IMR-90 (cell line): ENCODE data around the gene HDAC6. TPM values are rescaled to one million over a fixed set of nuclear protein-coding genes. Genes with fewer than 3 reads are reported as not detected.

Source experiments
- ATAC-seq: fragments of 200-7000 bp; cut with Tn5 transposase; 2 replicates; pipeline ENCODE4 v1.9.1; 2020; ENCODE audit warnings: low read depth, mild to moderate bottlenecking, moderate library complexity
- BruUV-seq: library from RNA; stranded (reverse); fragments of 400-500 nt; replicated peaks from 2 replicates; lab custom pipeline; 2021; lab: Mats Ljungman, UMichigan
- CTCF ChIA-PET: fragments of 300-600 bp; formaldehyde crosslinking; extraction: SDS; loops from one replicate; lab custom pipeline; 2021; ENCODE audit warnings: antibody characterized with exemption; lab: Yijun Ruan, JAX
- POLR2A ChIA-PET: fragments of 300-600 bp; sonication (Branson Sonifier 250); formaldehyde crosslinking; loops from one replicate; lab custom pipeline; 2022; ENCODE audit warnings: antibody characterized with exemption; ENCODE audit not compliant: unreplicated experiment; lab: Charles Lee
- DNase-seq: peaks from one replicate; pipeline ENCODE4 v3.0.0; 2013
- H2AFZ ChIP-seq: replicated peaks from 2 replicates; pipeline ENCODE3; 2013; ENCODE audit warnings: low read length, mild to moderate bottlenecking; ENCODE audit not compliant: poor library complexity
- H2AK5ac ChIP-seq: 2 replicates; pipeline ENCODE4 v1.6.1; 2013; ENCODE audit warnings: low read depth, low read length, inconsistent platforms
- H2AK9ac ChIP-seq: replicated peaks from 2 replicates; pipeline ENCODE3; 2013; ENCODE audit warnings: mild to moderate bottlenecking, low read depth, low read length, moderate library complexity; ENCODE audit not compliant: poor library complexity
- H2BK120ac ChIP-seq: 2 replicates; pipeline ENCODE4 v1.6.1; 2013; ENCODE audit warnings: low read depth, low read length, inconsistent platforms
- H2BK15ac ChIP-seq: 3 replicates; pipeline ENCODE4 v1.6.1; 2013; ENCODE audit warnings: low read depth, low read length, inconsistent platforms
- H2BK20ac ChIP-seq: 2 replicates; pipeline ENCODE4 v1.6.1; 2013; ENCODE audit warnings: low read depth, mild to moderate bottlenecking, inconsistent platforms, low read length, moderate library complexity
- H2BK5ac ChIP-seq: 2 replicates; pipeline ENCODE4 v1.6.1; 2013; ENCODE audit warnings: mild to moderate bottlenecking, low read depth, low read length, inconsistent platforms; ENCODE audit not compliant: poor library complexity, severe bottlenecking
- H3K14ac ChIP-seq: replicated peaks from 2 replicates; pipeline ENCODE4 v1.6.1; 2013; ENCODE audit warnings: low read depth, low read length, inconsistent platforms
- H3K18ac ChIP-seq: 2 replicates; pipeline ENCODE4 v1.6.1; 2013; ENCODE audit warnings: low read depth, low read length, control low read depth
- H3K23ac ChIP-seq: 2 replicates; pipeline ENCODE4 v1.6.1; 2013; ENCODE audit warnings: low read depth, low read length, inconsistent platforms
- H3K27ac ChIP-seq: 2 replicates; pipeline ENCODE4 v1.5.1; 2013; ENCODE audit warnings: mild to moderate bottlenecking, control low read depth, low read length; ENCODE audit not compliant: insufficient read depth
- H3K27me3 ChIP-seq: 2 replicates; pipeline ENCODE4 v1.6.1; 2013; ENCODE audit warnings: low read length; ENCODE audit not compliant: control insufficient read depth, insufficient read depth
- H3K36me3 ChIP-seq: 2 replicates; pipeline ENCODE4 v1.6.1; 2013; ENCODE audit warnings: low read length, mixed read lengths; ENCODE audit not compliant: control insufficient read depth, insufficient read depth
- H3K4ac ChIP-seq: 2 replicates; pipeline ENCODE4 v1.6.1; 2013; ENCODE audit warnings: low read depth, low read length, inconsistent platforms
- H3K4me1 ChIP-seq: 2 replicates; pipeline ENCODE4 v1.6.1; 2013; ENCODE audit warnings: low read length, mixed read lengths; ENCODE audit not compliant: control insufficient read depth, insufficient read depth
- H3K4me2 ChIP-seq: 2 replicates; pipeline ENCODE4 v1.6.1; 2013; ENCODE audit warnings: low read depth, mild to moderate bottlenecking, control low read depth, low read length, moderate library complexity
- H3K4me3 ChIP-seq: 2 replicates; pipeline ENCODE4 v1.5.1; 2013; ENCODE audit warnings: low read depth, mild to moderate bottlenecking, control low read depth, low read length, moderate library complexity; ENCODE audit not compliant: insufficient read depth
- H3K56ac ChIP-seq: 2 replicates; pipeline ENCODE4 v1.6.1; 2013; ENCODE audit warnings: low read length, inconsistent platforms; ENCODE audit not compliant: insufficient read depth; ENCODE audit errors: extremely low read depth
- H3K79me1 ChIP-seq, 2 experiments: 2 replicates each; pipeline ENCODE4 v1.6.1; 2013; ENCODE audit warnings: low read length in 2 of 2, inconsistent platforms in 1 of 2, low read depth in 1 of 2
- H3K9ac ChIP-seq: 2 replicates; pipeline ENCODE4 v1.6.1; 2013; ENCODE audit warnings: low read depth, low read length, control low read depth
- H3K9me1 ChIP-seq: 2 replicates; pipeline ENCODE4 v1.6.1; 2013; ENCODE audit warnings: low read length, inconsistent platforms; ENCODE audit not compliant: insufficient read depth
- H3K9me3 ChIP-seq: 2 replicates; pipeline ENCODE4 v1.6.1; 2013; ENCODE audit warnings: low read length; ENCODE audit not compliant: control insufficient read depth, insufficient read depth
- H4K20me1 ChIP-seq: 2 replicates; pipeline ENCODE4 v1.6.1; 2013; ENCODE audit warnings: low read length, inconsistent platforms; ENCODE audit not compliant: insufficient read depth
- H4K5ac ChIP-seq: 2 replicates; pipeline ENCODE4 v1.6.1; 2013; ENCODE audit warnings: mild to moderate bottlenecking, low read depth, low read length, control low read depth
- H4K8ac ChIP-seq, 2 experiments: 2 replicates each; pipeline ENCODE4 v1.6.1; 2013; ENCODE audit warnings: low read depth in 2 of 2, low read length in 2 of 2, control low read depth in 1 of 2, inconsistent platforms in 1 of 2
- H4K91ac ChIP-seq: 2 replicates; pipeline ENCODE4 v1.6.1; 2013; ENCODE audit warnings: low read depth, low read length, inconsistent platforms; ENCODE audit not compliant: insufficient read depth
- BHLHE40 ChIP-seq: fragments of 150-350 bp; IDR thresholded peaks from 2 replicates; pipeline ENCODE4 v1.6.1; 2016; ENCODE audit warnings: mild to moderate bottlenecking, low read depth, low read length
- CEBPB ChIP-seq: IDR thresholded peaks from 2 replicates; pipeline ENCODE4 v1.6.1; 2012; ENCODE audit warnings: low read depth, low read length, improper control_type of control experiment
- CTCF ChIP-seq: conservative IDR thresholded peaks from 2 replicates; pipeline ENCODE4 v1.5.1; 2012; ENCODE audit warnings: mild to moderate bottlenecking, low read depth, low read length, improper control_type of control experiment
- FOS ChIP-seq: fragments of 150-350 bp; IDR thresholded peaks from 2 replicates; pipeline ENCODE4 v1.6.1; 2016; ENCODE audit warnings: low read depth, low read length
- MAFK ChIP-seq: IDR thresholded peaks from 2 replicates; pipeline ENCODE4 v1.6.1; 2012; ENCODE audit warnings: low read depth, low read length, improper control_type of control experiment
- MXI1 ChIP-seq: IDR thresholded peaks from 2 replicates; pipeline ENCODE4 v1.6.1; 2012; ENCODE audit warnings: low read depth, mild to moderate bottlenecking, low read length, moderate library complexity, borderline replicate concordance
- POLR2A ChIP-seq: IDR thresholded peaks from 2 replicates; pipeline ENCODE4 v1.6.1; 2012; ENCODE audit warnings: mild to moderate bottlenecking, low read depth, low read length
- RAD21 ChIP-seq: IDR thresholded peaks from 2 replicates; pipeline ENCODE4 v1.6.1; 2012; ENCODE audit warnings: low read length, improper control_type of control experiment
- RCOR1 ChIP-seq: IDR thresholded peaks from 2 replicates; pipeline ENCODE4 v1.6.1; 2012; ENCODE audit warnings: mild to moderate bottlenecking, low read length, improper control_type of control experiment; ENCODE audit not compliant: insufficient replicate concordance
- RFX5 ChIP-seq: IDR thresholded peaks from 2 replicates; pipeline ENCODE4 v1.8.0; 2012; ENCODE audit warnings: low read depth, mild to moderate bottlenecking, low read length, moderate library complexity
- SMC3 ChIP-seq: fragments of 150-350 bp; IDR thresholded peaks from 2 replicates; pipeline ENCODE4 v1.6.1; 2016; ENCODE audit warnings: low read depth, mild to moderate bottlenecking, antibody characterized with exemption, low read length, moderate library complexity
- USF2 ChIP-seq: fragments of 150-350 bp; IDR thresholded peaks from 2 replicates; pipeline ENCODE4 v1.6.1; 2017; ENCODE audit warnings: mild to moderate bottlenecking, antibody characterized with exemption, low read length, low read depth
- WGBS, 2 experiments: methylation state at CpG; one replicate each; pipeline versions ENCODE4 v1.1.5 to v1.1.7; 2013; ENCODE audit warnings: missing lambda C conversion rate in 2 of 2; ENCODE audit not compliant: insufficient read length in 1 of 2; ENCODE audit errors: extremely low coverage in 2 of 2; 5-methylcytosine and 5-hydroxymethylcytosine counted together
- dilution Hi-C: fragments of 300-500 bp; cut with HindIII; formaldehyde crosslinking; loops from one replicate; pipeline ENCODE4 v1.14.3; 2018; ENCODE audit warnings: low sequenced_read_pairs; ENCODE audit not compliant: unreplicated experiment
- in situ Hi-C: fragments of 300-500 bp; cut with MboI; formaldehyde crosslinking; loops from 3 replicates; pipeline ENCODE4 v1.14.3; 2019; ENCODE audit warnings: low sequenced_read_pairs, inconsistent platforms, mixed read lengths
- intact Hi-C: fragments of 100-400 bp; cut with micrococcal nuclease; formaldehyde crosslinking; loops from 2 replicates; pipeline ENCODE4 v1.10.0; 2022
- polyA plus RNA-seq, 3 experiments: library from polyadenylated mRNA; depleted of rRNA; stranded (reverse); fragments of >200 nt; gene quantifications; 2 replicates each; pipeline ENCODE4 v1.2.3, GENCODE V29; 2012; ENCODE audit warnings: low replicate concordance in 1 of 3
- total RNA-seq: library from RNA; depleted of rRNA; stranded (reverse); fragments of >200 nt; gene quantifications from 2 replicates; pipeline ENCODE4 v1.2.3, GENCODE V29; 2012

Gene HDAC6
- total and polyA plus RNA-seq, 2 of the 4 experiments (the other 2 are of a cell fraction): 16.8 to 26.3 TPM

GRCh38 chrX:48827654-48827968, 25.7 kb downstream of the HDAC6 start:
- WGBS, 2 experiments: no CpG with 5 or more reads among the region's 4 CpGs
- in situ Hi-C loops (no loop called here), intact Hi-C loops (no loop called here), dilution Hi-C loops (no loop called here)
- no TSS peak for BruUV-seq
- Histone ChIP-seq H3K36me3 (peaks cover 8% of the 10 kb centered on the region; the same call in 1 of the 2 replicates), H4K20me1 (no peaks in the 10 kb centered on the region), H3K4me3 (no peak overlapping the region), H4K8ac (no peak overlapping the region), H2BK20ac (no peak overlapping the region), H2AK9ac (no peak overlapping the region), H2BK120ac (no peak overlapping the region), H3K4me1 (no peaks in the 10 kb centered on the region), H3K9me1 (no peaks in the 10 kb centered on the region), H3K4me2 (no peak overlapping the region), H3K79me1 (no peaks in the 10 kb centered on the region), H2AK5ac (no peak overlapping the region), H4K5ac (no peak overlapping the region), H2AFZ (peak overlapping the region; percentile 67), H4K91ac (no peak overlapping the region), H3K56ac (no peak overlapping the region), H2BK5ac (no peak overlapping the region), H3K4ac (no peak overlapping the region), H3K23ac (no peak overlapping the region), H3K14ac (no peak overlapping the region), H3K18ac (no peak overlapping the region), H3K27ac (no peak overlapping the region), H3K9me3 (peaks cover 8% of the 10 kb centered on the region), H3K9ac (no peak overlapping the region), H2BK15ac (no peak overlapping the region), H3K27me3 (peaks cover 27% of the 10 kb centered on the region)
- ATAC-seq: no peak
- CTCF ChIA-PET: no interaction called here
- POLR2A ChIA-PET: no interaction called here
- TF ChIP-seq CTCF (no peak), POLR2A (no peak), RCOR1 (no peak), FOS (no peak), MXI1 (no peak), USF2 (no peak), BHLHE40 (no peak), SMC3 (no peak), CEBPB (no peak), RAD21 (no peak), MAFK (no peak), RFX5 (no peak)
- no peak for DNase-seq
